ENCODE data around the gene POLD4.

DNA sequence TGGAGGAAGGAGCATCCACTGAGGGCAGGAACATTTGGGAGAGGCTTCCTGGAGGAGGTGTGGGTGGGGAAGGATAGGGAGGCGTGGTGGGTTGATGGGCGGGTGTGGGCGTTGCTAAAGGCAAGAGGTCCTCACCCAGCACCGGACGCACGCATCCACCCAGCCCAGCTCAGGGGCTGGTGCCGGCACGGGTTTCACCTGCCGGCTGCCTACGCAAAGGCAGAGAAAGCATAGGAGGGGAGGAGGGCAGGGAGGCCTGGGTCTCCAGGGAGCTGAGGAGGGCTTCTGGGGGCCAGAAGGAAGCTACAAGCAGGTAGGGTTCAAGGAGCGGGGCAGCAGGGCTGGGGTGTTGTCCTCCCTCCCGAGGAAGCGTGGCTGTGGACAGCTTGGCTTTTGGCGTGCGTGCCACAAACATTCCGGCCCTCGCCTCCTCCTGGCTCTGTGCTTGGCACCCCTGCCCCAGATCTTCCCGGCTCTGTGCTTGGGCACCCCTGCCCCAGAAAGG, 42.2 kb downstream of the POLD4 start:
- TF ChIP-seq EZH2 (IDR thresholded peaks at IDR 0.05; ENCODE audit: low read length, missing control alignments): no peak
- TF ChIP-seq, protein P1, sequence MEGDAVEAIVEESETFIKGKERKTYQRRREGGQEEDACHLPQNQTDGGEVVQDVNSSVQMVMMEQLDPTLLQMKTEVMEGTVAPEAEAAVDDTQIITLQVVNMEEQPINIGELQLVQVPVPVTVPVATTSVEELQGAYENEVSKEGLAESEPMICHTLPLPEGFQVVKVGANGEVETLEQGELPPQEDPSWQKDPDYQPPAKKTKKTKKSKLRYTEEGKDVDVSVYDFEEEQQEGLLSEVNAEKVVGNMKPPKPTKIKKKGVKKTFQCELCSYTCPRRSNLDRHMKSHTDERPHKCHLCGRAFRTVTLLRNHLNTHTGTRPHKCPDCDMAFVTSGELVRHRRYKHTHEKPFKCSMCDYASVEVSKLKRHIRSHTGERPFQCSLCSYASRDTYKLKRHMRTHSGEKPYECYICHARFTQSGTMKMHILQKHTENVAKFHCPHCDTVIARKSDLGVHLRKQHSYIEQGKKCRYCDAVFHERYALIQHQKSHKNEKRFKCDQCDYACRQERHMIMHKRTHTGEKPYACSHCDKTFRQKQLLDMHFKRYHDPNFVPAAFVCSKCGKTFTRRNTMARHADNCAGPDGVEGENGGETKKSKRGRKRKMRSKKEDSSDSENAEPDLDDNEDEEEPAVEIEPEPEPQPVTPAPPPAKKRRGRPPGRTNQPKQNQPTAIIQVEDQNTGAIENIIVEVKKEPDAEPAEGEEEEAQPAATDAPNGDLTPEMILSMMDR (conservative IDR thresholded peaks at IDR 0.05 in 1 of 2, IDR thresholded peaks at IDR 0.05 in 1 of 2; ENCODE audit: low read depth in 1 of 2, low read length in 2 of 2): no peak
